ENCODE results near the gene PBX2. TPM values are rescaled to one million over a fixed set of nuclear protein-coding genes. Genes with fewer than 3 reads are reported as not detected.
A peak's percentile ranks its signal among the peaks of the same experiment; 100 is the strongest.

PBX2 gene
- total and polyA plus RNA-seq, 2 of the 4 experiments (the other 2 are of a cell fraction), result 17.7 to 56.8 TPM

GRCh38 chr6:32175711-32176475 is 14.1 kb downstream of the PBX2 start, which contains the start of gene AGPAT1:
Gene AGPAT1, minus strand, starts transcription at chr6:32176084. Its CDS starts 4,588 bp downstream, at chr6:32171496.
- H2BK20ac ChIP-seq (ENCODE audit: low read depth, low read length), result peak within 1 kb of the TSS; percentile 9; the same call in 1 of the 2 replicates
- in situ Hi-C loops (cut with MboI; ENCODE audit: low sequenced_read_pairs), result loop anchor here (10.0 to 25.0 kb wide), 2 partner anchors 201 to 786 kb away; partner anchors contain the start of genes BRD2, DXO and HLA-DMA
- peak within 1 kb of the TSS; percentile 92 for H3K23ac ChIP-seq (ENCODE audit: low read depth, low read length)
- intact Hi-C loops (cut with micrococcal nuclease), result loop anchor here (1.0 to 5.0 kb wide), 3 partner anchors 23 to 59 kb away; no protein-coding TSS in a partner anchor
- H3K14ac ChIP-seq (replicated peaks; ENCODE audit: low read depth, low read length), result peak within 1 kb of the TSS; percentile 87
- 1% methylated on average over 10 of the region's 27 CpGs; no CpG with 5 or more reads in 1 of the 2 experiments for WGBS, 2 experiments (ENCODE audit: extremely low coverage in 2 of 2, insufficient read length in 1 of 2)
- peak within 1 kb of the TSS; percentile 35; the same call in 2 of the 3 replicates for H2BK15ac ChIP-seq (ENCODE audit: low read depth, low read length)
- no peaks in the 10 kb centered on the region for H3K9me3 ChIP-seq (ENCODE audit: control insufficient read depth, insufficient read depth, low read length)
- H3K9me1 ChIP-seq (ENCODE audit: insufficient read depth, low read length), result peaks cover 30% of the 10 kb centered on the region
- H3K9ac ChIP-seq (ENCODE audit: low read depth, low read length), result peak within 1 kb of the TSS; percentile 95
- peaks cover 35 to 65% of the 10 kb centered on the region in 2 experiments for H3K79me1 ChIP-seq (ENCODE audit: low read depth in 1 of 2, low read length in 2 of 2)
- peak within 1 kb of the TSS; percentile 82 for H4K91ac ChIP-seq (ENCODE audit: insufficient read depth, low read depth, low read length)
- ATAC-seq (ENCODE audit: low read depth), result peak; percentile 62
- peaks cover 5% of the 10 kb centered on the region for H3K4me1 ChIP-seq (ENCODE audit: control insufficient read depth, insufficient read depth, low read length)
- H4K5ac ChIP-seq (ENCODE audit: low read depth, low read length), result peak within 1 kb of the TSS; percentile 77
- BruUV-seq (replicated peaks), result no TSS peak
- H2BK120ac ChIP-seq (ENCODE audit: low read depth, low read length), result peak within 1 kb of the TSS; percentile 65
- peak within 1 kb of the TSS; percentile 97 for H2AK5ac ChIP-seq (ENCODE audit: low read depth, low read length)
- H3K27me3 ChIP-seq (ENCODE audit: control insufficient read depth, insufficient read depth, low read length), result no peaks in the 10 kb centered on the region
- peak; percentile 96 for DNase-seq
- peak within 1 kb of the TSS; percentile 96 for H3K4ac ChIP-seq (ENCODE audit: low read depth, low read length)
- H2AFZ ChIP-seq (replicated peaks; ENCODE audit: low read length, poor library complexity), result peak within 1 kb of the TSS; percentile 93
- peak within 1 kb of the TSS; percentile 99 for H2AK9ac ChIP-seq (replicated peaks; ENCODE audit: low read depth, low read length, poor library complexity)
- ChIA-PET CTCF (no interaction called here), POLR2A (ENCODE audit: unreplicated experiment) (interaction anchor here (0.6 kb wide), 1 partner anchor 495 kb away, joined by 3 read pairs; no protein-coding TSS in a partner anchor)
- H3K4me3 ChIP-seq (ENCODE audit: insufficient read depth, low read depth, low read length), result peak within 1 kb of the TSS; percentile 76
- H3K56ac ChIP-seq (ENCODE audit: extremely low read depth, insufficient read depth, low read length), result peak within 1 kb of the TSS; percentile 91
- peak within 1 kb of the TSS; percentile 98 for H3K4me2 ChIP-seq (ENCODE audit: low read depth, low read length)
- H3K36me3 ChIP-seq (ENCODE audit: control insufficient read depth, insufficient read depth, low read length), result peaks cover 8% of the 10 kb centered on the region
- peak within 1 kb of the TSS; percentile 70 for H3K18ac ChIP-seq (ENCODE audit: low read depth, low read length)
- H2BK5ac ChIP-seq (ENCODE audit: low read depth, low read length, poor library complexity, severe bottlenecking), result peak within 1 kb of the TSS; percentile 90
- H4K20me1 ChIP-seq (ENCODE audit: insufficient read depth, low read length), result peaks cover 3% of the 10 kb centered on the region; the same call in 1 of the 2 replicates
- dilution Hi-C loops (cut with HindIII; ENCODE audit: low sequenced_read_pairs, unreplicated experiment), result no loop called here
- TF ChIP-seq ELK1 (IDR thresholded peaks at IDR 0.05; ENCODE audit: borderline replicate concordance, low read depth, low read length) (no peak), CHD1 (IDR thresholded peaks at IDR 0.05; ENCODE audit: low read depth, low read length) (no peak), MAZ (IDR thresholded peaks at IDR 0.05; ENCODE audit: borderline replicate concordance, low read depth, low read length) (peak; percentile 97), MXI1 (IDR thresholded peaks at IDR 0.05; ENCODE audit: borderline replicate concordance, low read depth, low read length) (no peak)
- TF ChIP-seq, protein P1, sequence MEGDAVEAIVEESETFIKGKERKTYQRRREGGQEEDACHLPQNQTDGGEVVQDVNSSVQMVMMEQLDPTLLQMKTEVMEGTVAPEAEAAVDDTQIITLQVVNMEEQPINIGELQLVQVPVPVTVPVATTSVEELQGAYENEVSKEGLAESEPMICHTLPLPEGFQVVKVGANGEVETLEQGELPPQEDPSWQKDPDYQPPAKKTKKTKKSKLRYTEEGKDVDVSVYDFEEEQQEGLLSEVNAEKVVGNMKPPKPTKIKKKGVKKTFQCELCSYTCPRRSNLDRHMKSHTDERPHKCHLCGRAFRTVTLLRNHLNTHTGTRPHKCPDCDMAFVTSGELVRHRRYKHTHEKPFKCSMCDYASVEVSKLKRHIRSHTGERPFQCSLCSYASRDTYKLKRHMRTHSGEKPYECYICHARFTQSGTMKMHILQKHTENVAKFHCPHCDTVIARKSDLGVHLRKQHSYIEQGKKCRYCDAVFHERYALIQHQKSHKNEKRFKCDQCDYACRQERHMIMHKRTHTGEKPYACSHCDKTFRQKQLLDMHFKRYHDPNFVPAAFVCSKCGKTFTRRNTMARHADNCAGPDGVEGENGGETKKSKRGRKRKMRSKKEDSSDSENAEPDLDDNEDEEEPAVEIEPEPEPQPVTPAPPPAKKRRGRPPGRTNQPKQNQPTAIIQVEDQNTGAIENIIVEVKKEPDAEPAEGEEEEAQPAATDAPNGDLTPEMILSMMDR (conservative IDR thresholded peaks at IDR 0.05; ENCODE audit: low read depth, low read length), result 0 out of 2 replicates have a peak, but pooled peaks have one; percentile 4
- peak within 1 kb of the TSS; percentile 55 to 89 for H4K8ac ChIP-seq (ENCODE audit: low read depth in 2 of 2, low read length in 2 of 2)
- H3K27ac ChIP-seq (ENCODE audit: insufficient read depth, low read length), result peak within 1 kb of the TSS; percentile 96
